ENCODE results near the gene NTN1. TPM values are rescaled to one million over a fixed set of nuclear protein-coding genes. Genes with fewer than 3 reads are reported as not detected.
A peak's percentile ranks its signal among the peaks of the same experiment; 100 is the strongest.

NTN1 gene
- total RNA-seq, 2 experiments from 2014 or later, result 0.09 TPM; not detected in 1

DNA sequence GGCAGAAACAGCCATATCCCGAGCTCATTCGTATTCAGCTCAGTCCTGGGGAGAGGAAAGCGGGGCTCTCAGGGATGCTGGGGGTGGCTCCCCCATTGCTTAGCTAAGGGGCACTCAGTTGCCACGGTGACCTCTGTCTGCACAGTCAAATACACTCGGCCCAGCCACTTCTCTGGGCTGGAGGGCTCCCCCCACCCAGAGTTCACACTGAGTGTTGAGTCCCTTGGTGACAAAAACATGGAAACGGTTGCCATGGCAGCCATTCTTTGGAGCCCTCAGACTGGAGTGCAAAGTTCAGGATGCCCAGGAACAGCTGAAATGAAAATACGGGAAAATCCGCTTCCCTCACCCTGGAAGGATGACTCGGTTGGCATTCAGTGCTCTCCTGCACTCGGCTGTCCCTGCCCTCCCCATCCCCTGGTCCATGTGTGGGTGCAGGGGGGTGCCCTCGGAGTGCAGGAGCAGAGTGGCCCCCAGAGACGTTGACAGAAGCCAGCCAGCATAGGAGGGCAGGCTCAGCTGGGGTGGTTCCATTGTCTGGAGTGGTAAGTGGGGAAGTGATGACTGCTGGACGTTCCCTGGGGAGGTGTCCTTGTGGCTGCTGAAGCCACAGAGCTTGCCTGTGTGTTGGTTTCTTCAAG lies 216.5 kb downstream of the NTN1 start:
- Mint-ChIP-seq H3K9me3 (no peaks in the 10 kb centered on the region), H3K27me3 (peaks cover 2% of the 10 kb centered on the region), H3K4me3 (no peak overlapping the region), H3K4me1 (peaks cover 7% of the 10 kb centered on the region), H3K36me3 (peaks cover 1% of the 10 kb centered on the region), H3K27ac (no peak overlapping the region)
- ATAC-seq (ENCODE audit: low read depth) (no peak), DNase-seq (no peak)
- POLR2A ChIA-PET, result no interaction called here

DNA sequence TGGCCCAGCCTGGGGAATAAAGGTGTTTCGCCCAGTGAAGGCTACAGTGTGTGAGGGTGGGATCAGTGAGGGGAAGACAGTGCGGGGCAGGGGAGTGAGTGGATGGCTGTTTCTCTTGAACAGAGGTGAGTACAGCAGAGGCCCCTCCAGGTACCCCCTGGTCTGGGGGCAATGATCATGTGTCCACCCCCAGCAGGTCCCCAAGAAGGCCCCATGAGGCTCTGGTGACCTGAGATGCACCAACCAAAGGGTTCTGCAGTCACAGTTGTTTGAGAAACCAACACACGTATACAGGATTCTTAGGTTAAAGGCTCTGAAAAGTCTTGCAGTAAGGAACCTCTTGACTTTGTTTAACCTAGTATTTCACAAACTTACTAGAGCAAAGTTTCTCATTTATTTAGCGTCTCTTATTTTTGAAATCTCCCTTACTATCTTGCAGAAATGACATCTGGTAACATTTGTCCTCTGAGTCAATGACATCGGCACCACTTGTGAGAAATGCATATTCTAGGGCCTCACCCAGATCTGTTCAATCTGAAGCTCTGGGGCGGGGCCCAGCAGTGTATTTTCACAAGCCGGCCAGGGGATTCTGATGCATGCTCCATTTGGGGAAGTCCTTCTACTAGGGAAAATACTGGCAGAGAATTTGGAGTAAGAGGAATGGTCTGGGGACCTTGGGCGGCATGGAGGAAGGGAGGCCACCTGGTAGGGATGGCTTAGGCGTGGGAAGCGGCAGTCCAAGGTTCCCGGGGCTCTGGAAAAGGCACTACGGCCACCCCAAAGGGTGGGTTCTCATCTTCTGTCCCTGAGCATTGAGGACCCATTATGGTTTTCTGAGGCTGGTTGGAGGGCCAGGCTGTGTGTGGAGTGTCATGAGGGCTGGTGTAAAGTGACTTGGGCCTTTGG lies 217.3 kb downstream of the NTN1 start:
- Mint-ChIP-seq H3K27ac (no peak overlapping the region), H3K27me3 (peaks cover 2% of the 10 kb centered on the region), H3K4me1 (peaks cover 7% of the 10 kb centered on the region)

DNA sequence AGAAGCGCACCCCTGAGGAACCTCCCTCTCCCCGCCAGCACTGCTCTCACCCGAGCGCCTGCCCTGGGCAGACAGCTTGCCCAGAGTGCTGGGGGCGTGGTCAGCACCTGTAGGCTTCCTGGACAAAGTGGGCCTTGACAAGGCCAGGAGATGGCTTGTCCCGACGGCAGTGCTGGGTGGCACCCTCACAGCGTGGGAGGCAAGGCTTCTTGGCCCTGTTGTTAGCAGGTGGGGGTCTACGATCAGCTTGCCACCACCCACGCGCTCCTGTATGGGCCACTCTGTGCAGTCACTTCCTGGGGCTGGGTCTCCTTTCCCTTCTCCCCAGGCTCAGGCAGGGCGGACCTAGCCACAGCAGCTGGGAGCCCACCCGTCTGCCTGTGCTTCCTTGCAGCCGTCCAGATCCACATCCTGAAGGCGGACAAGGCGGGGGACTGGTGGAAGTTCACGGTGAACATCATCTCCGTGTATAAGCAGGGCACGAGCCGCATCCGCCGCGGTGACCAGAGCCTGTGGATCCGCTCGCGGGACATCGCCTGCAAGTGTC lies 218.0 kb downstream of the NTN1 start:
- Mint-ChIP-seq H3K4me1 (peaks cover 7% of the 10 kb centered on the region), H3K27me3 (peaks cover 2% of the 10 kb centered on the region), H3K9me3 (no peaks in the 10 kb centered on the region), H3K4me3 (peak overlapping the region; percentile 71), H3K27ac (no peak overlapping the region), H3K36me3 (peaks cover 1% of the 10 kb centered on the region)
- DNase-seq (no peak), ATAC-seq (ENCODE audit: low read depth) (peak; percentile 20)
- POLR2A ChIA-PET, result no interaction called here

More for the DNA sequence above, 217.3 kb downstream of the NTN1 start:
- Mint-ChIP-seq H3K9me3 (no peaks in the 10 kb centered on the region), H3K4me3 (peak overlapping the region; percentile 54), H3K36me3 (peaks cover 1% of the 10 kb centered on the region)
- no peak for ATAC-seq (ENCODE audit: low read depth)
- POLR2A ChIA-PET, result no interaction called here
- no peak for DNase-seq

DNA sequence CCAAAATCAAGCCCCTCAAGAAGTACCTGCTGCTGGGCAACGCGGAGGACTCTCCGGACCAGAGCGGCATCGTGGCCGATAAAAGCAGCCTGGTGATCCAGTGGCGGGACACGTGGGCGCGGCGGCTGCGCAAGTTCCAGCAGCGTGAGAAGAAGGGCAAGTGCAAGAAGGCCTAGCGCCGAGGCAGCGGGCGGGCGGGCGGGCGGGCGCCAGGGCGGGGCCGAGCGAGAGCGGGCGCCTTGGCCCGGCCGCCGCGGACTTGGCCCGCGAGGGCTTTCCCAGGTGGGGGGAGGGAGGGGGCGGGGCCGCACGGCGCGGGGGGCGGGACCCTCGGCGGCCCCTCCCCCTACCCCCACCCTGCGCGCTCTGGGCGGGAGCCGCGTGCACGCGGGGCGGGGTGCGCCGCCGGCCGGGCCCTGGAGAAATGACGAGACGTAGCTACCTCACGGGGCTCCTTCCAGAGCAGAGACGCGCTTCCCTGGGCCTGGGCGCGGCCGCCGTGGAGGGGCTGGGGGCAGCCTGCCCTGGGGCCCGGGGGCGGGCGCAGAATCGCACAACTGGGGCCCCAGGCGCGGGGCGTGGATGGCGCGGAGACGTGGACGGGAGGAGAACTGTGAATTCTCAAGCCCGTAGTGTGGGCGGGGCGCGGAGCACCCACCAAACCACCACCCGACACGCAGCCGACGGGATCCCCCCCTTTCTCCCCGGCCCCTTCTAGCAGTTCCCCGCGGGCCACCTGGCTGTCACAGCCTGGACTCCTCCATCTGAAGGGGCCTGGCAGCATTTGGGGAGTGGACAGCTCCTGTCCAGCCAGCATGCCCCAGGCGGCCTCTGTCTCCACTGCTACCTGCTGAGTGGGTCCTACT lies 218.7 kb downstream of the NTN1 start:
- Mint-ChIP-seq H3K4me1 (peaks cover 7% of the 10 kb centered on the region), H3K27ac (no peak overlapping the region), H3K27me3 (peaks cover 2% of the 10 kb centered on the region), H3K9me3 (no peaks in the 10 kb centered on the region), H3K4me3 (peak overlapping the region; percentile 71), H3K36me3 (peaks cover 1% of the 10 kb centered on the region)
- peak; percentile 78 for DNase-seq
- peak; percentile 82 for ATAC-seq (ENCODE audit: low read depth)
- POLR2A ChIA-PET, result no interaction called here

DNA sequence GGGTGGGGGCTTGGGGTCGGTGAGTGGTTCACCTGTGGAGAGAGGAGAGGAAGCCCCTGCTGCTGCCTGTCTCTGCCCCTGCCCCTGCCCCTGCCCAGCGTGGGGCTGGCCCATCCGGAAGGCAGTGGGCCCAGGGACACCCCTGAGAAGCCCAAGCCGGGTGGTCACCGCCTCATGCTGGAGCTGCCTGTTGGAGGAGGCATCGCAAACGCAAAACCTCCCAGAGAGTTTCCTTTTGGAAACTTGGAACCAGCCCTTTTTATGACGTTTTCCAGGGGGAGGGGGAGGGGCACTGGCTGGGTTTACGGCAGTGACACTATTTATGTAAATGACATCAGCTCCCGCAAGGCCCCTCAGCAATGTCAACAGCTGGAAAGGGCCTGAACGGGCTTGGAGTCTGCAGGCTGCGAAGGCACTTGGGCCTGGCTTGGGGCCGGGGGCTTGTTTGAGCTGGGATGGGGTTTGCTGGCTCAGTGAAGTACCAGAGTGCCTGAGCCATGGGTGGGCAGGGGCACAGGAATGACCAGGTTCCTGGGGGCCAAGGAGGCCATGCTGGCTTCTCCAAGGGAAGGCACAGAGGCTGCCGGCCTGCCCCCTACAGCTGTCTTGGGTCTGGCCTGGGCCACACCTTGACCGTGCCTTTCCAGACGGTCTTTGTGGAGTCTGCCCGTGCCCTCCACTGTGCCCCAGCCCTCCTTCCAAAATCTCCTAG lies 219.5 kb downstream of the NTN1 start:
- Mint-ChIP-seq H3K27me3 (peaks cover 2% of the 10 kb centered on the region), H3K27ac (no peak overlapping the region)

DNA sequence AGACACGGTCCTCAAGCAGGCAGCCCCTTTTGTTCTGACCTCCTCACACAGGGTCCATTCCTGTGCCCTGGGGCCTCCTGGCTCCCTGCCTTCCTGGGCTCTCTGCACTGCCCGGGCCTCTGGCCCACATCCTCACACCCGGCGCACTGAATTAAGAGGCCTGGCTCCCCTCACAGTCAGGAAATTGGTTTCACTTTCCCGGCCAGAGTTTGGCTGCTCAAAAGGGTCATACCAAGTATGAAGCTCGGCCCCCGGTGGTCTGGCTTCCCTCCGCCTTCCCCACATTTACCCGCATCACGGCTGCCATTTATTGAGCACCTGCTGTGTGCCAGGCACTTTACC lies 220.0 kb downstream of the NTN1 start:
- no peaks in the 10 kb centered on the region for H3K36me3 Mint-ChIP-seq
- H3K4me1 Mint-ChIP-seq, result peaks cover 7% of the 10 kb centered on the region
- ATAC-seq (ENCODE audit: low read depth), result no peak
- no peak for DNase-seq
- peak overlapping the region; percentile 22 for H3K4me3 Mint-ChIP-seq
- H3K27ac Mint-ChIP-seq, result no peak overlapping the region
- no peaks in the 10 kb centered on the region for H3K9me3 Mint-ChIP-seq
- peaks cover 2% of the 10 kb centered on the region for H3K27me3 Mint-ChIP-seq
- POLR2A ChIA-PET, result interaction anchor here (0.8 kb wide), 1 partner anchor 115 kb away, joined by 7 read pairs; no protein-coding TSS in a partner anchor

More for the DNA sequence above, 219.5 kb downstream of the NTN1 start:
- no peak for ATAC-seq (ENCODE audit: low read depth)
- POLR2A ChIA-PET, result no interaction called here
- no peaks in the 10 kb centered on the region for H3K36me3 Mint-ChIP-seq
- no peak for DNase-seq
- H3K4me1 Mint-ChIP-seq, result peaks cover 7% of the 10 kb centered on the region
- no peaks in the 10 kb centered on the region for H3K9me3 Mint-ChIP-seq
- H3K4me3 Mint-ChIP-seq, result no peak overlapping the region

DNA sequence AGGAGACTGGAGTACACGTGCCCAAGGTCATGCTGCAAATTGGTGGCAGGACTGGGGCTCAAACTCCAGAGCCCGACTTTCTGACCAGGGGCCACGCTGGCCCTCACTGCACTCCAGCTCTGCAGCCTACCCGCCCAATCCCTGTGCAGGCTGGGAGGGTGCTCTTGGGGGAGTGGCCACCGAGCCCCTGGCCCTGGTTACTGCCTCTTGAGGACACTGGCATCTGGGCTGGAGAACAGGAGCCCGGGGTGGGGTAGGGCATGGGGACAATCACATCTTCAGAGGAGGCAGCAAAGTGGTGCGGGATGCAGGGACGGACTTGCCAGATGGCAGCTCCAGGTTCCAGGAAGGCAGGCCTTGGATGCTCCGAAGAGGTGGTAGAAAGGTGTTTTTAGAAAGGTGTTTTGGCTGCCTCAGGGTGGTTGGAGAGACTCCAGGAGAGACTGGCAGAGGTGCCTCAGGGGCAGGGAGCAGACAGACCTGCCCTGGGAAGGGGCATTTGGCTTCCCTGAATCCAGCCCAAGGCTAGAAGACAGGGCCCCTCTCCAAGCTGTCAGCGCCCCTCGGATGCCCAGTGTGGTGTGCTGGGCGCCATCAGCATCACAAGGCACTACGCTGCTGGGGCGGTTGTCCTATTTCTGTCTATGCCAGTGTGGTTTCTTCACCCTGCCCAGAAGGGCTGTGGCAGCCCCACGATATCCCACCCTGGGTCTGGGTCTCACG lies 220.6 kb downstream of the NTN1 start:
- DNase-seq, result no peak
- H3K4me1 Mint-ChIP-seq, result peaks cover 7% of the 10 kb centered on the region
- H3K27me3 Mint-ChIP-seq, result peaks cover 2% of the 10 kb centered on the region
- no peaks in the 10 kb centered on the region for H3K9me3 Mint-ChIP-seq
- no peak overlapping the region for H3K27ac Mint-ChIP-seq
- no peaks in the 10 kb centered on the region for H3K36me3 Mint-ChIP-seq
- POLR2A ChIA-PET, result interaction anchor here (0.8 kb wide), 1 partner anchor 115 kb away, joined by 7 read pairs; no protein-coding TSS in a partner anchor
- H3K4me3 Mint-ChIP-seq, result peak overlapping the region; percentile 22
- ATAC-seq (ENCODE audit: low read depth), result no peak

DNA sequence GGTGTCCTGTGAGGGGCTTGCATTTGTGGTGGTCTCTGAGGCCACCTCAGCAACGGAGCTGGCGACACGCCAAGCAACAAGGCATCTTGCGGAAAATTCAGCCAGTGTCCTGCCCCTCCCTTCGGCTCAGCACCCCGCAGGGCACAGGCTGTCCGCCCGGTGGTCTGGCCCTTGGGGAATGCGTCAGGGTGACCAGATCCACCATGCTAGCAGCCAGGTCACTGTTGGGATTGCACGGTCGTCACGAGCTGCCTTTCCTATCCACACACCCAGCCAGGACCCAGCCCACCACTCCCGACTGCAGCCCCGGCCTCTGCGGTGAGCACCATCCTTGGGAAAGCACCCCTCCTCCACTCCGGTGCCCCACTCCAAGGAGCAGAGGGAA lies 221.2 kb downstream of the NTN1 start:
- peaks cover 7% of the 10 kb centered on the region for H3K4me1 Mint-ChIP-seq
- no peak for DNase-seq
- no peaks in the 10 kb centered on the region for H3K9me3 Mint-ChIP-seq
- H3K4me3 Mint-ChIP-seq, result no peak overlapping the region
- POLR2A ChIA-PET, result no interaction called here
- H3K36me3 Mint-ChIP-seq, result no peaks in the 10 kb centered on the region
- no peak for ATAC-seq (ENCODE audit: low read depth)
- H3K27me3 Mint-ChIP-seq, result peaks cover 2% of the 10 kb centered on the region
- H3K27ac Mint-ChIP-seq, result no peak overlapping the region

DNA sequence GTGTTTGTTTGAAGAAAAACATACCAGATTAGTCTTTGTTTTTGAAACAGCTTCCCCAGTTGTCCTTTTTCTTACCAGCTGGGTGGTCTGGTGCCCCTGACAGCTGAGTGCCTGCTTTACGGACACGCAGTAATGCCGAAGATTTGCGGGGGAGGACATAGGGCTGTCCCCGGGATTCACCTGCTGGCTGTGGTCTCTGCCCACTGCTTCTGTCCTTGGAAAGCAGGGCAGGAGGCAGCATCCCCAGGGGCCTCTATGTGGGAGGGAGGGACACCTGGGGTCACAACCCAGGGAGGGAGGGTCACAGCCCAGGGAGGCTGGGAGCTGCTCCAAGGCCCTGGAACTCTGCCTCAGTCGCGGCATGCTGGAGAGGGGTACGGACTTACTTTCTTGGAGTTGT lies 221.7 kb downstream of the NTN1 start:
- Mint-ChIP-seq H3K27me3 (peaks cover 2% of the 10 kb centered on the region), H3K36me3 (no peaks in the 10 kb centered on the region), H3K9me3 (no peaks in the 10 kb centered on the region), H3K4me3 (no peak overlapping the region), H3K4me1 (peaks cover 7% of the 10 kb centered on the region), H3K27ac (no peak overlapping the region)
- ATAC-seq (ENCODE audit: low read depth) (no peak), DNase-seq (no peak)
- POLR2A ChIA-PET, result no interaction called here

DNA sequence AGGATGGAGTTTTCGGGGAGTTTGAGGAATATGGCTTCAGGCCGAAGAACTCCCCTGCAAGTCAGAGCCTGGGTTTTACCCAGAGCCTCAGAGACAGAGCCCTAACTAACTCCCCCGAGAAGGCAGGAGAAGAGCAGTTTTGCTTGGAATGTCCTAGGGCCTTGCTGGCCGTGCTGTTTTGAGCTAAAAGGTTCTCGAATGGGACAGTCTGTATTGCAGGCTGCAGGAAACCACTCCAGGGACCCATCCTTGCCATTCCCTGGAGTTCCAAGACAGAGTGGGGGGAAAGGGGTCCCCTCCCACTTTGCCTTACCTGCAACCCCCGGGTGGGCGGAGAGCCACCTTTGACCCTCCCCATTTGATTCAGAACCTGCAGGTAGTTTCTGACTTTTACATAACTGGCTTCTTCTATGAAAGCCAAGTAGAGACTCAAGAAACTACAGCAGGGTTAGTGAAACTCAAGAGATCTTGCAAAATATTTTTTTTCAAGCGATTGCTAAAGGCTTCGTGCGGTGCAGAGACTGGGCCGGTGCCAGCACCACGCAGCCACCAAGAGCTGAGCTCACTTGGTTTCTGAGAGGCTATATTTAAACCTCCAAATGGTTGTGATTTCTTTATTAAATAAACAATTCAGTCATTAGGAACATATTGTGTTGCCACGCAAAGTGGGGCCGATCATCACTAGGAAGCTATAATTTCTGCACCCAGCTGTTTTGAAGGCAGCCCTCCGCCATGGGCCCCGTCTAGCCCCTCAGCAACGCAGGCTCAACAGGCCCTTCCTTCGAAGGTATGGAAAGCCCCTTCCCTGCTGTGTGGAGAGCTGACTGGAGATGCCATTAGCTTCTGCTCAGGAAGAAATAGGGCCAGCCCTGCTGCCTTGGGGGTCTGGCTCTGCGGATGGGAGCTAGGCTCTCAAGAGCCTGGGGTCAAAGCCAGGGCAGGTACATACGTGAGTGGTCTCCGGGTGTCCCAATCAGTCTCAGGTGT lies 223.0 kb downstream of the NTN1 start:
- POLR2A ChIA-PET, result no interaction called here
- Mint-ChIP-seq H3K9me3 (no peaks in the 10 kb centered on the region), H3K27me3 (no peaks in the 10 kb centered on the region), H3K4me1 (peaks cover 4% of the 10 kb centered on the region), H3K36me3 (no peaks in the 10 kb centered on the region), H3K27ac (no peak overlapping the region), H3K4me3 (no peak overlapping the region)
- ATAC-seq (ENCODE audit: low read depth), result no peak
- DNase-seq, result no peak

DNA sequence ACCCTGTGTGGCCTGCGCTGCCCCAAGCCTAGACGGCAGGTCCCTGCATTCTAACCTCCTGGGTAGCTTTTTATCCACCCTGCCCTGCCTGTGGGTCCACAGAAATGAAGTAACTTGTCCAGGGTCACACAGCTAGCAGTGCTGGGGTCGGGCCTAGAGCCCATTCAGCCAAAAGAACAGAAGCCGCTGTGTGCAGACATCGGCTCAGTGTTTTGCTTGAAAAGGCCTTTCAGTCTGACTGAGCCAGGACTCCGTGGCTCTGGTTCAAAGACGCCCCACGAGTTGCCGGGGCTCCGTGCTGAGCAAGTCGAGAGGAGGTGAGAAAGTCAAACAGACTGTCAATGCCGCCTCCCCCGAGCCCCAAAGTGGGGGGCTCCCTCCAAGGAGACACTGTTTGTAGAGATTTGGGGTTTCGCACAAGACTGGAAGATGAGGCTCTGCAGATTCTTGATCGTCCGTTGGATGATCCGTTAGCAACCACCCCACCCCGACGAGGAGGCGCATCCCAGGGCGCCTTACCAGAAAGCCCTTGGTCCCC lies 226.2 kb downstream of the NTN1 start:
- no peak for DNase-seq
- Mint-ChIP-seq H3K36me3 (no peaks in the 10 kb centered on the region), H3K9me3 (no peaks in the 10 kb centered on the region), H3K4me3 (no peak overlapping the region), H3K27ac (no peak overlapping the region), H3K4me1 (peaks cover 3% of the 10 kb centered on the region), H3K27me3 (no peaks in the 10 kb centered on the region)
- POLR2A ChIA-PET, result no interaction called here
- ATAC-seq (ENCODE audit: low read depth), result no peak
